ENCODE measurements around the gene KLK13.

KLK13 gene

GRCh38 chr19:51083181-51083580 lies 18.3 kb upstream of the KLK13 start:
- DNase-seq (ENCODE audit: low spot score in 2 of 2) (no peak), ATAC-seq (ENCODE audit: low read depth) (no peak)
- H3K36me3 Mint-ChIP-seq = peaks cover 10% of the 10 kb centered on the region
- H3K27me3 Mint-ChIP-seq = peaks cover 18% of the 10 kb centered on the region
- no peak overlapping the region for H3K27ac Mint-ChIP-seq
- H3K4me3 Mint-ChIP-seq = no peak overlapping the region
- H3K4me1 Mint-ChIP-seq = peaks cover 5% of the 10 kb centered on the region
- H3K9me3 Mint-ChIP-seq = no peaks in the 10 kb centered on the region

DNA sequence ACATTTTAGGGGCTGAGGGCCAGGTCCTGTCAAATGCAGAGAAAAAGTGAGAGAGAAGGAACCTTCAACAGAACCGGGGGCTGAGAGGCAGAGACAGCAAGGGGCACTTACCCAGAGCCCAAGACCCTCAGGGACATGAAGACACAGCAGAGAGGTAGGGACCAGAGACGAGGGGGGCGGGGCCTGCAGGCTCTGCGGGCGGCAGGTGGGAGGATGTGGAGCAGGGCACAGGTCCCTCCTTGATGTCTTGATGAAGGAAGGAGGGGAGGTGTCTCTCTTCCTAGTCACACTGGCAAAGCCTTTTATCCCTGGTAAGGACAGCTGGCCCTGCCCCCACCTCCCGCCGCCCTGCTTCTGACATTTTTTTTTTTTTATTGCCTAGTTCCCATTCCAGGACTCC lies 17.7 kb upstream of the KLK13 start, which contains the start of gene KLK14:
KLK14 (minus strand) TSS at position 277 of the 400 bp plus-strand sequence; CDS start at position 4, 273 bp downstream.
- Mint-ChIP-seq H3K27me3 (peaks cover 18% of the 10 kb centered on the region), H3K4me3 (no peak within 1 kb of the TSS), H3K9me3 (no peaks in the 10 kb centered on the region), H3K36me3 (peaks cover 10% of the 10 kb centered on the region), H3K27ac (no peak within 1 kb of the TSS), H3K4me1 (peaks cover 5% of the 10 kb centered on the region)
- DNase-seq (ENCODE audit: low spot score in 2 of 2) (no peak), ATAC-seq (ENCODE audit: low read depth) (no peak)

GRCh38 chr19:51081476-51081875 lies 16.6 kb upstream of the KLK13 start:
- no peak for ATAC-seq (ENCODE audit: low read depth)
- peaks cover 3% of the 10 kb centered on the region for H3K36me3 Mint-ChIP-seq

GRCh38 chr19:51079481-51080110 lies 14.7 kb upstream of the KLK13 start:
- no peaks in the 10 kb centered on the region for H3K9me3 Mint-ChIP-seq
- H3K27me3 Mint-ChIP-seq = peaks cover 21% of the 10 kb centered on the region
- no peak overlapping the region for H3K27ac Mint-ChIP-seq
- DNase-seq (ENCODE audit: low spot score in 2 of 2) = no peak
- peaks cover 1% of the 10 kb centered on the region for H3K36me3 Mint-ChIP-seq
- ATAC-seq (ENCODE audit: low read depth) = no peak
- H3K4me1 Mint-ChIP-seq = peaks cover 5% of the 10 kb centered on the region
- no peak overlapping the region for H3K4me3 Mint-ChIP-seq

More at GRCh38 chr19:51081476-51081875, 16.6 kb upstream of the KLK13 start:
- Mint-ChIP-seq H3K27ac (no peak overlapping the region), H3K27me3 (peaks cover 18% of the 10 kb centered on the region), H3K4me1 (peaks cover 5% of the 10 kb centered on the region), H3K4me3 (no peak overlapping the region), H3K9me3 (no peaks in the 10 kb centered on the region)
- DNase-seq (ENCODE audit: low spot score in 2 of 2) = no peak

DNA sequence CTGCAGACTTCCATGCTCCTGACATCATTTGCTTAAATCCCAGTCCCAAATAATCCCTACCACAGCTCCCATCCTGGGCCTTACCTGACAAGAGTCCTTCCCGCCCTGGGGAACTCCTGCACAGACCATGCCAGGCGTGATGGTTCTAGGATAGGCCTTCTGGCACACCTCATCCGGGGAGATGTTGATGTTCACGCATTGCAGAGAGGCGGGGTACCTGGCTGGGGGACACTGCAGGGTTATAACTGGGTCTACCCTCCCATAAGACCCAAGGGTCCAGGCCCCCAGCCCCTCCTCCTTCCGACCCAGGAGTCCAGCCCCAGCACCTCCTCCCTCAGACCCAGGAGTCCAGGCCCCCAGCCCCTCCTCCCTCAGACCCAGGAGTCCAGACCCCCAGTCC lies 13.8 kb upstream of the KLK13 start:
- ATAC-seq (ENCODE audit: low read depth) (no peak), DNase-seq (ENCODE audit: low spot score in 2 of 2) (no peak)
- Mint-ChIP-seq H3K4me3 (no peak overlapping the region), H3K4me1 (peaks cover 5% of the 10 kb centered on the region), H3K27me3 (peaks cover 20% of the 10 kb centered on the region), H3K9me3 (peaks cover 5% of the 10 kb centered on the region), H3K27ac (no peak overlapping the region), H3K36me3 (peaks cover 1% of the 10 kb centered on the region)

DNA sequence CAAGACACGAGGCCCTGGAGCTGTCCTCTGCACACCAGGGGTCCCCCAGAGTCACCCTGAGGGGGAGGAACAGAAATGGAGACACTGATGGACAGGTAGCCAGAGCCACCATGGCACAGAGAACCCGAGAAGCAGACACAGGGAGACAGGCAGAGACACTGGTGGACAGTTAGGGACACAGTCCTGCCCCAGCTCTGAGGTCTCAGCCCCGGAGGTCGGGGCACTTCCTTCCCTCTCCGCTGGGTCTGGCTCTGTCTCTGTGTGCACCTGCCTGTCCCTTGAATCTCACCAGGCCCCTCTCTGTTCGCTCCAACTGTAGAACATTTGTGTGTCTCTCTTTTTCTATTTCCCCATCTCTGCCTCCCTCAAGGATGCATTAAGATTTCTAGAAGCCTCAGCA lies 13.2 kb upstream of the KLK13 start:
- peaks cover 14% of the 10 kb centered on the region for H3K27me3 Mint-ChIP-seq
- peaks cover 1% of the 10 kb centered on the region for H3K36me3 Mint-ChIP-seq
- ATAC-seq (ENCODE audit: low read depth) (no peak), DNase-seq (ENCODE audit: low spot score in 2 of 2) (no peak)
- peaks cover 5% of the 10 kb centered on the region for H3K9me3 Mint-ChIP-seq
- peaks cover under 1% of the 10 kb centered on the region for H3K4me1 Mint-ChIP-seq
- H3K27ac Mint-ChIP-seq = no peak overlapping the region
- no peak overlapping the region for H3K4me3 Mint-ChIP-seq

DNA sequence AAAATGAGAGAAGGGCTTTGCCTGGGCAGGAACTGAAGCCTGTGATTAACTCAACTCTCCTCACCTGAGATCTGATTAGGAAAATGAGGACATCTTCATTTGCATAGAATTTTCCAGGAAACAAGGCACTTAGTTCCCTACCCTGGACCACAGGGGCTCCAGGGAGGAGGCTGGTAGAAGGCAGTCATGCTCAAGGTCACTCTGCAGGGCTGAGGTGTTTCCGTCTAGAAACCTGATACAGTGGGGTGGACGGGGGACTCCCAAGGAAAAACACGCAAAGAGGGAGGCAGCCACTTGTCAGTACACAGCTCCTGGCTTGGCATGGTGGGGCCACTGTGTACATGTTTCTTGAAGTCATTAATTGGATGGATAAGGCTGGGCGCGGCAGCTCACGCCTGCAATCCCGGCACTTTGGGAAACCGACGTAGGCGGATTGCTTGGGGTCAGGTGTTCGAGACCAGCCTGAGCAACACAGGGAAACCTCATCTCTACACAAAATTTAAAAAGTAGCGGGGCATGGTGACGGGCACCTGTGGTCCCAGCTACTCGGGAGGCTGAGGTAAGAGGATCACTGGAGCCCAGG lies 11.8 kb upstream of the KLK13 start:
- peaks cover 5% of the 10 kb centered on the region for H3K27me3 Mint-ChIP-seq
- no peak overlapping the region for H3K4me3 Mint-ChIP-seq
- H3K4me1 Mint-ChIP-seq = no peaks in the 10 kb centered on the region
- H3K27ac Mint-ChIP-seq = no peak overlapping the region
- DNase-seq (ENCODE audit: low spot score in 2 of 2) (no peak), ATAC-seq (ENCODE audit: low read depth) (no peak)
- H3K9me3 Mint-ChIP-seq = peaks cover 5% of the 10 kb centered on the region
- peaks cover 1% of the 10 kb centered on the region for H3K36me3 Mint-ChIP-seq

DNA sequence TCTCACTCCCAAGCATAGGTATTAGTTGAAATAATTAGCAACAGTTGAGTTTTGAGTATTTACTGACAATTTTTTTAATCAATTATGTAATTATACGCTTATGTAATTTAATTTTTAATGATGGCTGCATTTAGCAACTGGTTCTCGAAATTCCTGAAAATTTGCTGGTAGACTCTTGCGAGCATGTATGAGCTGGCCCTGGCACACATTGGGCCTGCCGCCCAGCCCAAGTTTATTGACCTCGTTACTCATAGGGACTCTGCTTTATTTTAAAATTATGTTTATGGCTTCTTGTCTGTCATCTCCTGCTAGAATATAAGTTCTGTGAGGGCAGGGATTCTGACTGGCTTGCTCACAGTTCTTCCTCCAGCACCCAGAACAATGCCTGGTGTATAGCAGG lies 11.1 kb upstream of the KLK13 start:
- DNase-seq (ENCODE audit: low spot score in 2 of 2) (no peak), ATAC-seq (ENCODE audit: low read depth) (no peak)
- Mint-ChIP-seq H3K27ac (no peak overlapping the region), H3K9me3 (peaks cover 5% of the 10 kb centered on the region), H3K4me1 (no peaks in the 10 kb centered on the region), H3K36me3 (peaks cover 1% of the 10 kb centered on the region), H3K4me3 (no peak overlapping the region), H3K27me3 (peaks cover 5% of the 10 kb centered on the region)

DNA sequence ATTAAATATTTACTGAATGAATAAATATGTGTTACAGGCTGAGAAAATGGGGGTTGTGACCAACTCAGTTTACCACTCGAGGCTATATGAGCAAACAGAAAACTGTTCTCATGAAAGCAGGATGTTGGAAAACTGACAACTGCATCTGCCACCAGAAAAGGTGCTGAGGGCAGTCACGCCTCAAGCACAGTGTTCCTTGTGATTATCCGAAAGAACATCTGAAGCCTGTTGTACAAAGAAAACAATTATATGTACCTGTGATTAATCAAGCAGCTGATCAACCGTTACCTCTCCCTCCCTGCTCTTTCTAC lies 6.2 kb upstream of the KLK13 start:
- Mint-ChIP-seq H3K27ac (no peak overlapping the region), H3K4me3 (no peak overlapping the region), H3K9me3 (peaks cover 9% of the 10 kb centered on the region), H3K27me3 (peaks cover 14% of the 10 kb centered on the region), H3K36me3 (peaks cover 4% of the 10 kb centered on the region), H3K4me1 (peaks cover under 1% of the 10 kb centered on the region)
- DNase-seq (ENCODE audit: low spot score in 2 of 2) (no peak), ATAC-seq (ENCODE audit: low read depth) (no peak)

GRCh38 chr19:51070334-51071094 lies 5.6 kb upstream of the KLK13 start:
- Mint-ChIP-seq H3K27me3 (peaks cover 17% of the 10 kb centered on the region), H3K27ac (no peak overlapping the region), H3K36me3 (peaks cover 6% of the 10 kb centered on the region), H3K4me3 (no peak overlapping the region), H3K4me1 (peaks cover 2% of the 10 kb centered on the region), H3K9me3 (peaks cover 9% of the 10 kb centered on the region)
- ATAC-seq (ENCODE audit: low read depth) (no peak), DNase-seq (ENCODE audit: low spot score in 2 of 2) (no peak)

GRCh38 chr19:51066393-51067186 lies 1.7 kb upstream of the KLK13 start:
- Mint-ChIP-seq H3K36me3 (peaks cover 8% of the 10 kb centered on the region), H3K27me3 (peaks cover 21% of the 10 kb centered on the region), H3K27ac (no peak overlapping the region), H3K4me3 (no peak overlapping the region), H3K9me3 (peaks cover 5% of the 10 kb centered on the region), H3K4me1 (peaks cover 4% of the 10 kb centered on the region)
- no peak for ATAC-seq (ENCODE audit: low read depth)
- DNase-seq (ENCODE audit: low spot score in 2 of 2) = no peak

DNA sequence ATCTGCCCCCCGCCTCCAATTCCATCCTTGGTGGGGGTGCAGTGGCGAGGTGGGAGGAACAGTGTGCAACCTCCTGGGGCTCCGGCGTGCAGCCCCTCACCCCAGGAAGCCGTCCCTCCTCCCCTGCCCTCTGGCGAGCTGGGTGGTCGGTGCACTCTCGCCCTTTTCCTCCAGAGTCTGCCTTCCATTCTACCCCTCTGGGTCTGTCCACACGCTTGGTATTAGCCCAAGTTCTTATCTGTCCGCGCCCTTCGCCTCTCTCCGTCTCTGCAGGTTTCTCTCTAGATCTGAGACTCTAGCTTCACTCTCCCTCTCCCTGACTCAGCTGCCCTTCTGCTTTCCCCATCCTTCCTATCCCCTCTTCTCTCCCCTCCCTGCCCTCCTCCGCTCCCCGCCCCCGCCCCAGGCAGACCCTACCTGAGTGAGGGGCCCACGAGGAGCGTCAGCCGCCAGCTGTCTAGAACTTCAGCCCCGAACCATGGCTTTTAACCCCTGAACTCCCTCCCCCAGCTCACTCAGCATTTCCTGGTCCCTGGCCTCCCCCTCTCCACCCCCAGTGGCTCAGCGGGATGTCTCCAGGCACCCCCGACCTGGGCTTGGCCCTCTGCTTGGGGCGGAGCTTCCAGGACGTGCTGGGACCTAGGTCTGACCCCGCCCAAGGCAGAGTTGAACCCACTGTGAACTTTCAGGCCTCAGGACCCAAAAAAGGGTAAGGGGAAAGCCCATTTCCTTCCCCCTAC lies 499 bp upstream of the KLK13 start:
- Mint-ChIP-seq H3K4me3 (no peak overlapping the region), H3K27me3 (peaks cover 29% of the 10 kb centered on the region), H3K36me3 (peaks cover 10% of the 10 kb centered on the region), H3K9me3 (peaks cover 11% of the 10 kb centered on the region), H3K4me1 (peaks cover 4% of the 10 kb centered on the region), H3K27ac (no peak overlapping the region)
- ATAC-seq (ENCODE audit: low read depth) (no peak), DNase-seq (ENCODE audit: low spot score in 2 of 2) (no peak)

GRCh38 chr19:51063664-51064063 lies 1.2 kb downstream of the KLK13 start:
- H3K27ac Mint-ChIP-seq = no peak overlapping the region

More at GRCh38 chr19:51063664-51064063, 1.2 kb downstream of the KLK13 start:
- H3K4me1 Mint-ChIP-seq = peaks cover 4% of the 10 kb centered on the region
- ATAC-seq (ENCODE audit: low read depth) (no peak), DNase-seq (ENCODE audit: low spot score in 2 of 2) (no peak)
- H3K36me3 Mint-ChIP-seq = peaks cover 10% of the 10 kb centered on the region
- H3K4me3 Mint-ChIP-seq = no peak overlapping the region
- peaks cover 34% of the 10 kb centered on the region for H3K27me3 Mint-ChIP-seq
- H3K9me3 Mint-ChIP-seq = peaks cover 11% of the 10 kb centered on the region

Measured in memory B cell (primary cell).